HEK293T (cell line): ENCODE results near the gene STYXL1.

Source experiments
- HDGF ChIP-seq: fragments of 450-650 bp; IDR thresholded peaks from 2 replicates; pipeline ENCODE4 v1.6.1; 2017; ENCODE audit warnings: antibody characterized with exemption, borderline replicate concordance
- SUZ12 ChIP-seq: fragments of 450-650 bp; IDR thresholded peaks from 2 replicates; pipeline ENCODE4 v1.6.1; 2016; ENCODE audit warnings: mild to moderate bottlenecking

GRCh38 chr7:76020031-76020714, 27.6 kb downstream of the STYXL1 start:
- no peak for TF ChIP-seq HDGF
- TF ChIP-seq SUZ12 = no peak
